EL (cell line): ENCODE measurements around the gene BTN3A1.
"Not testable (repeated sequence)": the region's sequence is repeated elsewhere in the genome, so short reads cannot be mapped to it uniquely, and the experiment has no call there.

Source experiments
- DNase-seq: peaks from one replicate; pipeline ENCODE4 v3.0.0-alpha.2; 2016

BTN3A1 gene

GRCh38 chr6:26445934-26446667 is 44.0 kb downstream of the BTN3A1 start:
- peak; percentile 40 for DNase-seq

GRCh38 chr6:26447257-26447656 is 45.2 kb downstream of the BTN3A1 start:
- no peak for DNase-seq

- no peak for DNase-seq
Observed at GRCh38 chr6:26450240-26450639, 48.2 kb downstream of the BTN3A1 start.

- no peak for DNase-seq
Observed at GRCh38 chr6:26452631-26453235, 50.7 kb downstream of the BTN3A1 start.

GRCh38 chr6:26454631-26455030 is 52.6 kb downstream of the BTN3A1 start:
- DNase-seq: no peak

DNA sequence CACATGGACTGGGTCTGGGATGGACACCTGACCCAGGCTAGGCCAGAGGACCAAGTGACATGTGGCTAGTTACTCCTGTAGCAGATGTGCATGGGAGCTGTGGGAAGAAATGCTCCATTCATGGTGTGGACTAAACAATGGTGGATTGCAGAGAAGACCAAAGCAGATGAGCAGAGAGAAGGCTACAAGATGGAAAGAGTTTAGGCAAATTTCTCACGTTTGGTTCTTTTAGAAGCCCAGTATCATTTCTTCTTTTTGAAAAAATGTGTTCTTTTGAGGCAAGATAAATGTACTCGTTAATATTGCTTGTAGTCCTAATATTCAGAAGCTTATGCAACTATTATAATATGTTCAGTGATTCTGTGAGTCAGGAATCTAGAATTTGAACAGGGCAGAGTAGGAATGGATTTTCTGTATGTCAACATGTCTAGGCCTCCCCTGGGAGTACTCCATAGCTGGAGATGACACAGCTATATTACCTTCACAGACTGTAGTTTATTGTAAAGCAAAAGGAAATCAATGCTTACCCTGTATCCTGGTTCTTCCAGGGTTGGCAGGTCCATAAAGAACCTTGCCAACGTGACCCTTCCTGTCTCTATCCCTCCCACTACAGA is 53.4 kb downstream of the BTN3A1 start:
- DNase-seq: no peak

GRCh38 chr6:26457264-26457805 is 55.3 kb downstream of the BTN3A1 start:
- no peak for DNase-seq

- DNase-seq: peak; percentile 92
Observed at GRCh38 chr6:26457806-26458688, 56.0 kb downstream of the BTN3A1 start, which contains the start of gene BTN2A1. TSS of gene BTN2A1 (plus strand) at chr6:26457955. CDS start at chr6:26458637, 682 bp downstream.

- no peak for DNase-seq
Observed at GRCh38 chr6:26459023-26459810, 57.1 kb downstream of the BTN3A1 start.

DNA sequence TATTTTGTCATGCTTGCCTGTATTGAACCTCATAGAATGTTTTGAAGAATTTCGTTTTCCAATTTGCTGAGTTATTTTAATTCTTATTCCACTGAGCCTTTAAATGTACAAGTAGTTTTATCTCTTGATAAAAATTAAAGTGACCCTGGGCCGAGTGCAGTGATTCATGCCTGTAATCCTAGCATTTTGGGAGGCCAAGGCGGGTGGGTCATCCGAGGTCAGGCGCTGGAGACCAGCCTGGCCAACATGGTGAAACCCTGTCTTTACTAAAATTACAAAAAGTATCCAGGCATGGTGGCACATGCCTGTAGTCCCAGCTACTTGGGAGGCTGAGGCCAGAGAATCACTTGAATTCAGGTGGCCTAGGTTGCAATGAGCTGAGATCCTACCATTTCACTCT is 59.3 kb downstream of the BTN3A1 start:
- not testable (repeated sequence) for DNase-seq

DNA sequence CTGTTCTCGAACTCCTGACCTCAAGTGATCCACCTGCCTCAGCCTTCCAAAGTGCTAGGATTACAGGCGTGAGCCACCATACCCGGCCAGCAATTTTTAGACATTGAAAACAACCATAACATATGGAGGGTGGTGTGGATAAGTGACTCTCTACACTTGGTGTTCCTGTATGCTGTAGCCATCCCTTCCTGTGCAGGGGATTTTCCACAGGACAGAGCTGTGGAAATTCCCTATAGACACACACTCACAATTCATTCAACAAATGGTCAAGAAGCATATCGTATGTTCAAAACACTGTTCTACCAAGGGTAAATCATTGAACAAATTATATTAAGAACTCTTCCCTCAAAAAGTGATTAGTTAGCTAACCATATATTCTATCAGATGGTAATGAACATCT is 61.9 kb downstream of the BTN3A1 start:
- DNase-seq: no peak

DNA sequence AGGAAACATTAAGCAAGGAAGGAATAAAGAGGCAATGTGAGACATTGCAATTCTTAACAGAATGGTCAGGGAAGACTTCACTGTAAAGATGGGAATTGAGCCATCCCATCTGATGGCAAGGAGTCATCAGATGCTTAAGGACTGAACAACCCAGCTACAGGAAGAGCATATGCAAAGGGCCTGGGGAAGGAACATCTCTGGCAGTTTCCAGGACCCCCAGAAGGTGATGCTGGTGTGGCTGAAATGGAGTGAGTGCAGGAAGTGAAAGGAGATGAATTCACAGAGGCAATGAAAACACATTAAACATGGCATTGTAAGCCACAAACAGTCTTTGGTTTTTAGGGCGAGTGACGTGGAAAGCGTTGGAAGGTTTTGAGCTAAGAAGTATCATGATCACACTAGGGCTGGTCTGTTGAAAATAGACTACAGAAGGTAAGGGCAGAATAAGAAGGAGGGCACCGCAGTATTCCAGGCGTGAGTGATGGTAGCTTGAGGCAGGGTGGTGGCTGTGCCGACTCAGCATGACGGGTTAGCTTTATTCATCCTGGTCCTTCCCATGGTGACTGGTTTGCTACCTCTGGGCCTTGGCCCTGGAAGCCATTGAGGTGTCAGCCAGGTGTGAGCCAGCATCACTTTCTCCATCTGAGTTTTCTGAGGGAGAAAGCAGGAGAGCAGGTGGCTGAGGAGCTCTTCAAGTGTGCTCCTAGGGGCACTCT is 62.5 kb downstream of the BTN3A1 start:
- DNase-seq: no peak
